ENCODE data around the gene BTK.

The BTK gene

DNA sequence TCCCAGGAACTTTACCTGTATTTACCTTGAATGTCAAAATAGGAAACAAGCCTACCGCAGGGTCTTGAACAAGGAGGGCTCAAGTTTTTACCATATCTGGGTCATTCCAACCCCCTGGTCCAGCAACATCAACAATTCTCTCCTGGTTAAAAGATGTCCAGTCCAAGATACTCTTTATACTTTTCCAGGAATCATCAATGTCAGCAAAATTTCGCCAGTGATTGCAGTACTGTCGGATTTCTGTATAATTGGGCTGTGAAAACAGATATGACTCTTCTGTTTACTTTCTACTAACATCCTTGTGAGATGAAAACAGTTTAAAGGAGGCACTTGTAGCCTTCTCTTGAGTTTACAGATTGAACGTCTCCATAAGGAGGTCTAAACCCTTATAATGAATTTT is 12.7 kb upstream of the BTK start:
- peaks cover 6 to 8% of the 10 kb centered on the region in 2 experiments for H3K36me3 ChIP-seq (ENCODE audit: control insufficient read depth in 1 of 2, insufficient read depth in 2 of 2, low read length in 2 of 2)
- no peak overlapping the region for H3K4ac ChIP-seq (ENCODE audit: low read depth, low read length)
- no peak overlapping the region for H4K8ac ChIP-seq (ENCODE audit: low read depth, low read length)
- H3K14ac ChIP-seq (ENCODE audit: low read length): no peak overlapping the region
- no peak overlapping the region for H3K9ac ChIP-seq (ENCODE audit: low read length)
- no peaks in the 10 kb centered on the region for H3K27me3 ChIP-seq (ENCODE audit: insufficient read depth, low read length)
- no peak overlapping the region for H3K27ac ChIP-seq (ENCODE audit: low read depth, low read length)
- no peak overlapping the region for H3K23ac ChIP-seq (ENCODE audit: low read length)
- H2BK12ac ChIP-seq (ENCODE audit: low read length): no peak overlapping the region
- no peaks in the 10 kb centered on the region for H3K79me2 ChIP-seq (ENCODE audit: control insufficient read depth, insufficient read depth, low read length, poor library complexity)
- no peak overlapping the region for H4K91ac ChIP-seq (ENCODE audit: low read depth, low read length)
- DNase-seq: no peak
- H3K18ac ChIP-seq (ENCODE audit: low read length): no peak overlapping the region
- no peak overlapping the region for H2AK5ac ChIP-seq (ENCODE audit: low read length)
- H3K9me3 ChIP-seq (ENCODE audit: insufficient read depth, low read depth, low read length): no peaks in the 10 kb centered on the region
- H3K79me1 ChIP-seq (ENCODE audit: low read length): no peaks in the 10 kb centered on the region
- H3K4me2 ChIP-seq (ENCODE audit: low read length): no peak overlapping the region
- no peak overlapping the region for H3K4me3 ChIP-seq (ENCODE audit: low read depth, low read length)
- H2AFZ ChIP-seq (ENCODE audit: insufficient read depth, low read length, poor library complexity): no peak overlapping the region
- no peak overlapping the region for H2BK5ac ChIP-seq (ENCODE audit: low read depth, low read length, poor library complexity)
- H3K4me1 ChIP-seq (ENCODE audit: control insufficient read depth in 1 of 2, insufficient read depth in 2 of 2, low read length in 2 of 2): no peaks in the 10 kb centered on the region
- H4K12ac ChIP-seq (ENCODE audit: low read depth, low read length): no peak overlapping the region
- H2BK120ac ChIP-seq (ENCODE audit: insufficient read depth, low read length, poor library complexity): no peak overlapping the region
- WGBS (ENCODE audit: extremely low coverage, insufficient coverage, insufficient read length): no CpG with 5 or more reads among the region's 4 CpGs

DNA sequence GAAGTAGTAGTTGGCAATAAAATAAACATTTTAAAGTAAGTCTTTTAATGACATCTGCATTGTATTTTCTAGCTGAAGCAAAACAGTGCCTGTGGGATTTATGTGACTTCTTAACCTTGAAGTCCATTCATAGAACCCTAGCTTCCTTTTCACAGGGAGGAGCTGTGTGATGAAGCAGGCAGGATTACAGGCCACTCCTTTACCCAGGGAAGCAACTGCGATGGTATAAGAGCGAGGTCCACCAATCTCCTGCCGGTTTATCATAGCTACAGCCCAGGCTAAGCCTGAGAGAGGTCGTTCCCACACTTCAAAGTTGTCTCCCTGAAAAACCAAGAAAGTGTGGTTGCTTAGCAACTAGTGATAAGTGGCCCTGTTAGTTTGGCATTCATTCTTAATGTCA is 11.8 kb upstream of the BTK start:
- Histone ChIP-seq H3K9ac (ENCODE audit: low read length) (no peak overlapping the region), H4K12ac (ENCODE audit: low read depth, low read length) (no peak overlapping the region), H3K27me3 (ENCODE audit: insufficient read depth, low read length) (no peaks in the 10 kb centered on the region), H3K79me2 (ENCODE audit: control insufficient read depth, insufficient read depth, low read length, poor library complexity) (no peaks in the 10 kb centered on the region), H2BK120ac (ENCODE audit: insufficient read depth, low read length, poor library complexity) (no peak overlapping the region), H2BK12ac (ENCODE audit: low read length) (no peak overlapping the region), H3K4me3 (ENCODE audit: low read depth, low read length) (no peak overlapping the region), H3K36me3 (ENCODE audit: control insufficient read depth in 1 of 2, insufficient read depth in 2 of 2, low read length in 2 of 2) (peaks cover 5 to 6% of the 10 kb centered on the region in 2 experiments), H3K4ac (ENCODE audit: low read depth, low read length) (no peak overlapping the region), H2BK5ac (ENCODE audit: low read depth, low read length, poor library complexity) (no peak overlapping the region), H4K91ac (ENCODE audit: low read depth, low read length) (no peak overlapping the region), H3K23ac (ENCODE audit: low read length) (no peak overlapping the region), H3K9me3 (ENCODE audit: insufficient read depth, low read depth, low read length) (no peaks in the 10 kb centered on the region), H3K79me1 (ENCODE audit: low read length) (no peaks in the 10 kb centered on the region), H4K8ac (ENCODE audit: low read depth, low read length) (no peak overlapping the region), H3K14ac (ENCODE audit: low read length) (no peak overlapping the region), H3K4me2 (ENCODE audit: low read length) (no peak overlapping the region), H3K27ac (ENCODE audit: low read depth, low read length) (no peak overlapping the region), H2AFZ (ENCODE audit: insufficient read depth, low read length, poor library complexity) (no peak overlapping the region), H3K18ac (ENCODE audit: low read length) (no peak overlapping the region), H2AK5ac (ENCODE audit: low read length) (no peak overlapping the region), H3K4me1 (ENCODE audit: control insufficient read depth in 1 of 2, insufficient read depth in 2 of 2, low read length in 2 of 2) (no peaks in the 10 kb centered on the region)
- WGBS (ENCODE audit: extremely low coverage, insufficient coverage, insufficient read length): no CpG with 5 or more reads among the region's 4 CpGs
- DNase-seq: no peak

GRCh38 chrX:101395789-101396188 is 9.8 kb upstream of the BTK start:
- H3K79me2 ChIP-seq (ENCODE audit: control insufficient read depth, insufficient read depth, low read length, poor library complexity): peaks cover 4% of the 10 kb centered on the region
- no peak overlapping the region for H2AFZ ChIP-seq (ENCODE audit: insufficient read depth, low read length, poor library complexity)
- H3K18ac ChIP-seq (ENCODE audit: low read length): no peak overlapping the region
- H2BK12ac ChIP-seq (ENCODE audit: low read length): no peak overlapping the region
- no peak overlapping the region for H4K8ac ChIP-seq (ENCODE audit: low read depth, low read length)
- H3K14ac ChIP-seq (ENCODE audit: low read length): no peak overlapping the region
- H2BK5ac ChIP-seq (ENCODE audit: low read depth, low read length, poor library complexity): no peak overlapping the region
- H4K91ac ChIP-seq (ENCODE audit: low read depth, low read length): no peak overlapping the region
- H3K27me3 ChIP-seq (ENCODE audit: insufficient read depth, low read length): no peaks in the 10 kb centered on the region
- no peaks in the 10 kb centered on the region for H3K9me3 ChIP-seq (ENCODE audit: insufficient read depth, low read depth, low read length)
- H3K27ac ChIP-seq (ENCODE audit: low read depth, low read length): no peak overlapping the region
- H3K9ac ChIP-seq (ENCODE audit: low read length): no peak overlapping the region
- H2AK5ac ChIP-seq (ENCODE audit: low read length): no peak overlapping the region
- no CpG with 5 or more reads among the region's 1 CpG for WGBS (ENCODE audit: extremely low coverage, insufficient coverage, insufficient read length)
- H3K4me2 ChIP-seq (ENCODE audit: low read length): no peak overlapping the region
- peaks cover 2 to 6% of the 10 kb centered on the region in 2 experiments for H3K36me3 ChIP-seq (ENCODE audit: control insufficient read depth in 1 of 2, insufficient read depth in 2 of 2, low read length in 2 of 2)
- no peak overlapping the region for H3K4me3 ChIP-seq (ENCODE audit: low read depth, low read length)
- no peak overlapping the region for H4K12ac ChIP-seq (ENCODE audit: low read depth, low read length)
- H3K4ac ChIP-seq (ENCODE audit: low read depth, low read length): no peak overlapping the region
- no peak overlapping the region for H3K23ac ChIP-seq (ENCODE audit: low read length)
- H3K4me1 ChIP-seq (ENCODE audit: control insufficient read depth in 1 of 2, insufficient read depth in 2 of 2, low read length in 2 of 2): no peaks in the 10 kb centered on the region
- no peak for DNase-seq
- no peak overlapping the region for H2BK120ac ChIP-seq (ENCODE audit: insufficient read depth, low read length, poor library complexity)
- H3K79me1 ChIP-seq (ENCODE audit: low read length): peaks cover 2% of the 10 kb centered on the region

GRCh38 chrX:101394372-101394771 is 8.4 kb upstream of the BTK start:
- no peak overlapping the region for H2BK12ac ChIP-seq (ENCODE audit: low read length)
- DNase-seq: no peak
- no peak overlapping the region for H3K27ac ChIP-seq (ENCODE audit: low read depth, low read length)
- no peak overlapping the region for H2BK5ac ChIP-seq (ENCODE audit: low read depth, low read length, poor library complexity)
- no peaks in the 10 kb centered on the region for H3K27me3 ChIP-seq (ENCODE audit: insufficient read depth, low read length)
- H3K4ac ChIP-seq (ENCODE audit: low read depth, low read length): no peak overlapping the region
- no peak overlapping the region for H4K91ac ChIP-seq (ENCODE audit: low read depth, low read length)
- no peak overlapping the region for H3K14ac ChIP-seq (ENCODE audit: low read length)
- H3K4me1 ChIP-seq (ENCODE audit: control insufficient read depth in 1 of 2, insufficient read depth in 2 of 2, low read length in 2 of 2): peaks cover 2 to 3% of the 10 kb centered on the region in 2 experiments
- H3K4me3 ChIP-seq (ENCODE audit: low read depth, low read length): no peak overlapping the region
- H3K9ac ChIP-seq (ENCODE audit: low read length): no peak overlapping the region
- peaks cover 6% of the 10 kb centered on the region for H3K79me2 ChIP-seq (ENCODE audit: control insufficient read depth, insufficient read depth, low read length, poor library complexity)
- no peaks in the 10 kb centered on the region for H3K9me3 ChIP-seq (ENCODE audit: insufficient read depth, low read depth, low read length)
- no peak overlapping the region for H2AK5ac ChIP-seq (ENCODE audit: low read length)
- no peak overlapping the region for H3K23ac ChIP-seq (ENCODE audit: low read length)
- H3K4me2 ChIP-seq (ENCODE audit: low read length): no peak overlapping the region
- peaks cover 5% of the 10 kb centered on the region for H3K79me1 ChIP-seq (ENCODE audit: low read length)
- H2AFZ ChIP-seq (ENCODE audit: insufficient read depth, low read length, poor library complexity): no peak overlapping the region
- no peak overlapping the region for H2BK120ac ChIP-seq (ENCODE audit: insufficient read depth, low read length, poor library complexity)
- peaks cover 2 to 6% of the 10 kb centered on the region in 2 experiments for H3K36me3 ChIP-seq (ENCODE audit: control insufficient read depth in 1 of 2, insufficient read depth in 2 of 2, low read length in 2 of 2)
- H4K12ac ChIP-seq (ENCODE audit: low read depth, low read length): no peak overlapping the region
- H3K18ac ChIP-seq (ENCODE audit: low read length): no peak overlapping the region
- H4K8ac ChIP-seq (ENCODE audit: low read depth, low read length): no peak overlapping the region
